HFFc6 (cell line): ENCODE results near the gene NBAS. TPM values are rescaled to one million over a fixed set of nuclear protein-coding genes. Genes with fewer than 3 reads are reported as not detected.
"Not testable (repeated sequence)": the region's sequence is repeated elsewhere in the genome, so short reads cannot be mapped to it uniquely, and the experiment has no call there.

Source experiments
- DNase-seq: peaks from one replicate; pipeline ENCODE4 v3.0.0-alpha.2; 2018
- H3K27ac Mint-ChIP-seq: 2 replicates; pipeline ENCODE4 v1.8.0; 2020; ENCODE audit warnings: mild to moderate bottlenecking, mixed read lengths
- H3K27me3 Mint-ChIP-seq: 2 replicates; pipeline ENCODE4 v1.8.0; 2021; ENCODE audit warnings: mild to moderate bottlenecking, moderate library complexity, mixed read lengths; ENCODE audit not compliant: insufficient read depth
- H3K36me3 Mint-ChIP-seq: 2 replicates; pipeline ENCODE4 v1.8.0; 2021; ENCODE audit warnings: low read depth, mixed read lengths
- H3K4me1 Mint-ChIP-seq: 2 replicates; pipeline ENCODE4 v1.8.0; 2020; ENCODE audit warnings: low read depth, mixed read lengths
- H3K4me3 Mint-ChIP-seq: 2 replicates; pipeline ENCODE4 v1.8.0; 2020; ENCODE audit warnings: mild to moderate bottlenecking, moderate library complexity, mixed read lengths
- H3K9me3 Mint-ChIP-seq: 2 replicates; pipeline ENCODE4 v1.8.0; 2020; ENCODE audit warnings: mild to moderate bottlenecking, mixed read lengths
- total RNA-seq, 6 experiments: library from RNA; stranded (reverse); fragmentation: NEBNext Ultra II Directional; extraction: Animal tissue kit (Norgen Biotek cat#: 25700); gene quantifications; 2 replicates in 1 of 6; 3 replicates in 5 of 6; pipeline ENCODE4 v1.2.3, GENCODE V29; 2021
- TF ChIP-seq, protein P1 (sequence below): fragments of 200-600 bp; sonication (generic); IDR thresholded peaks from 2 replicates; pipeline ENCODE4 v1.5.0; 2021; ENCODE audit warnings: antibody characterized with exemption, mild to moderate bottlenecking

NBAS gene
- total RNA-seq, 6 experiments from 2014 or later, result 43.5 to 54.0 (median 52.2) TPM

- H3K9me3 Mint-ChIP-seq, result no peaks in the 10 kb centered on the region
- no peak for DNase-seq
- no peak overlapping the region for H3K4me3 Mint-ChIP-seq
- no peak overlapping the region for H3K27ac Mint-ChIP-seq
- H3K27me3 Mint-ChIP-seq, result peaks cover 5% of the 10 kb centered on the region; the same call in 1 of the 2 replicates
- TF ChIP-seq, protein P1, sequence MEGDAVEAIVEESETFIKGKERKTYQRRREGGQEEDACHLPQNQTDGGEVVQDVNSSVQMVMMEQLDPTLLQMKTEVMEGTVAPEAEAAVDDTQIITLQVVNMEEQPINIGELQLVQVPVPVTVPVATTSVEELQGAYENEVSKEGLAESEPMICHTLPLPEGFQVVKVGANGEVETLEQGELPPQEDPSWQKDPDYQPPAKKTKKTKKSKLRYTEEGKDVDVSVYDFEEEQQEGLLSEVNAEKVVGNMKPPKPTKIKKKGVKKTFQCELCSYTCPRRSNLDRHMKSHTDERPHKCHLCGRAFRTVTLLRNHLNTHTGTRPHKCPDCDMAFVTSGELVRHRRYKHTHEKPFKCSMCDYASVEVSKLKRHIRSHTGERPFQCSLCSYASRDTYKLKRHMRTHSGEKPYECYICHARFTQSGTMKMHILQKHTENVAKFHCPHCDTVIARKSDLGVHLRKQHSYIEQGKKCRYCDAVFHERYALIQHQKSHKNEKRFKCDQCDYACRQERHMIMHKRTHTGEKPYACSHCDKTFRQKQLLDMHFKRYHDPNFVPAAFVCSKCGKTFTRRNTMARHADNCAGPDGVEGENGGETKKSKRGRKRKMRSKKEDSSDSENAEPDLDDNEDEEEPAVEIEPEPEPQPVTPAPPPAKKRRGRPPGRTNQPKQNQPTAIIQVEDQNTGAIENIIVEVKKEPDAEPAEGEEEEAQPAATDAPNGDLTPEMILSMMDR, result no peak
- peaks cover 14% of the 10 kb centered on the region for H3K36me3 Mint-ChIP-seq
- peaks cover 13% of the 10 kb centered on the region for H3K4me1 Mint-ChIP-seq
Measured at GRCh38 chr2:15337996-15338666, 223.0 kb downstream of the NBAS start.

- Mint-ChIP-seq H3K9me3 (no peaks in the 10 kb centered on the region), H3K4me3 (no peak overlapping the region), H3K27me3 (peaks cover 5% of the 10 kb centered on the region; the same call in 1 of the 2 replicates), H3K4me1 (peaks cover 13% of the 10 kb centered on the region), H3K36me3 (peaks cover 5% of the 10 kb centered on the region), H3K27ac (0 out of 2 replicates have a peak overlapping the region, but pooled peaks have one; percentile 27)
- peak; percentile 47 for DNase-seq
- TF ChIP-seq, protein P1, result no peak
Measured at GRCh38 chr2:15334644-15335326, 226.3 kb downstream of the NBAS start.

GRCh38 chr2:15331787-15332186 lies 229.3 kb downstream of the NBAS start:
- H3K4me1 Mint-ChIP-seq, result peaks cover 6% of the 10 kb centered on the region
- H3K4me3 Mint-ChIP-seq, result no peak overlapping the region
- no peak for DNase-seq
- H3K9me3 Mint-ChIP-seq, result no peaks in the 10 kb centered on the region
- TF ChIP-seq, protein P1, result no peak
- peaks cover 5% of the 10 kb centered on the region; the same call in 1 of the 2 replicates for H3K27me3 Mint-ChIP-seq
- H3K36me3 Mint-ChIP-seq, result no peaks in the 10 kb centered on the region
- H3K27ac Mint-ChIP-seq, result no peak overlapping the region

DNA sequence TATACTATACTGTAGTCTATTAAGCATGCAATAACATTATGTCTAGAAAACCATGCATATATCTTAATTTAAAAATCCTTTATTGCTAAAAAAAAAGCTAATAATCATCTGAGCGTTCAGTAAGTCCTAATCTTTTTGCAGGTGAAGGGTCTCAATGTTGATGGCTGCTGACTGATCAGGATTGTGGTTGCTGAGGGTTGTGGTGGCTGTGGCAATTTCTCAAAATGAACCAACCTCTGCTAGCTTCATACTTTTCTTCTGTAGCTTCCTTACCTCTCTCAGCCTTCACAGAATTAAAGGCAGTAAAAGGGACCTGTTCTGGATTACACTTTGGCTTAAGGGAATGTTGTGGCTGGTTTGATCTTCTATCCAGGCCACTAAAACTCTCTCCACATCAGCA lies 235.8 kb downstream of the NBAS start:
- Mint-ChIP-seq H3K27me3 (peaks cover 1% of the 10 kb centered on the region; the same call in 1 of the 2 replicates), H3K27ac (no peak overlapping the region), H3K9me3 (peaks cover 7% of the 10 kb centered on the region; the same call in 1 of the 2 replicates), H3K4me1 (no peaks in the 10 kb centered on the region), H3K4me3 (no peak overlapping the region), H3K36me3 (peaks cover 20% of the 10 kb centered on the region)
- TF ChIP-seq, protein P1, result no peak
- DNase-seq, result no peak

- H3K36me3 Mint-ChIP-seq, result peaks cover 41% of the 10 kb centered on the region
- H3K4me3 Mint-ChIP-seq, result no peak overlapping the region
- no peak for DNase-seq
- H3K27ac Mint-ChIP-seq, result no peak overlapping the region
- H3K27me3 Mint-ChIP-seq, result peaks cover 1% of the 10 kb centered on the region; the same call in 1 of the 2 replicates
- H3K9me3 Mint-ChIP-seq, result peaks cover 18% of the 10 kb centered on the region
- no peaks in the 10 kb centered on the region for H3K4me1 Mint-ChIP-seq
- TF ChIP-seq, protein P1, result no peak
Measured at GRCh38 chr2:15323227-15323626, 237.9 kb downstream of the NBAS start.

- Mint-ChIP-seq H3K9me3 (peaks cover 18% of the 10 kb centered on the region), H3K36me3 (peaks cover 56% of the 10 kb centered on the region)
- DNase-seq, H3K4me3 Mint-ChIP-seq, H3K4me1 Mint-ChIP-seq, H3K27me3 Mint-ChIP-seq, H3K27ac Mint-ChIP-seq: not testable (repeated sequence)
Measured at GRCh38 chr2:15321481-15321880, 239.7 kb downstream of the NBAS start.
